GM06990 (cell line): ENCODE data around the gene LRRC66.

Source experiments
- DNase-seq: peaks from one replicate; pipeline ENCODE4 v3.0.0-alpha.2; 2011; ENCODE audit not compliant: insufficient read length; ENCODE audit errors: extremely low read depth
- H3K27me3 ChIP-seq: replicated peaks from 2 replicates; pipeline ENCODE4 v1.6.0; 2011; ENCODE audit warnings: low read length; ENCODE audit not compliant: control insufficient read depth, insufficient read depth
- H3K36me3 ChIP-seq: 2 replicates; pipeline ENCODE4 v1.5.1; 2011; ENCODE audit warnings: low read length; ENCODE audit not compliant: control insufficient read depth, insufficient read depth
- H3K4me3 ChIP-seq: replicated peaks from 2 replicates; pipeline ENCODE4 v1.5.1; 2011; ENCODE audit warnings: low read depth, mild to moderate bottlenecking, control low read depth, low read length
- CTCF ChIP-seq: IDR thresholded peaks from 2 replicates; pipeline ENCODE4 v1.5.1; 2011; ENCODE audit warnings: low read length, control low read depth, mild to moderate bottlenecking, inconsistent platforms; ENCODE audit not compliant: insufficient read depth, poor library complexity, severe bottlenecking

The LRRC66 gene

GRCh38 chr4:52032005-52032404, 11.8 kb upstream of the LRRC66 start:
- H3K27me3 ChIP-seq = no peaks in the 10 kb centered on the region
- H3K4me3 ChIP-seq = no peak overlapping the region
- no peak for TF ChIP-seq CTCF
- no peak for DNase-seq
- no peaks in the 10 kb centered on the region for H3K36me3 ChIP-seq

- TF ChIP-seq CTCF = no peak
- Histone ChIP-seq H3K27me3 (no peaks in the 10 kb centered on the region), H3K4me3 (no peak overlapping the region), H3K36me3 (no peaks in the 10 kb centered on the region)
- DNase-seq = no peak
These were observed 8.8 kb upstream of the LRRC66 start for GRCh38 chr4:52028970-52029369.

GRCh38 chr4:52017814-52018213, 2.3 kb downstream of the LRRC66 start:
- Histone ChIP-seq H3K27me3 (no peaks in the 10 kb centered on the region), H3K4me3 (no peak overlapping the region), H3K36me3 (no peaks in the 10 kb centered on the region)
- TF ChIP-seq CTCF = no peak
- DNase-seq = no peak

- Histone ChIP-seq H3K27me3 (no peaks in the 10 kb centered on the region), H3K36me3 (no peaks in the 10 kb centered on the region), H3K4me3 (no peak overlapping the region)
- no peak for DNase-seq
- TF ChIP-seq CTCF = no peak
These were observed 3.2 kb downstream of the LRRC66 start for GRCh38 chr4:52016981-52017380.

DNA sequence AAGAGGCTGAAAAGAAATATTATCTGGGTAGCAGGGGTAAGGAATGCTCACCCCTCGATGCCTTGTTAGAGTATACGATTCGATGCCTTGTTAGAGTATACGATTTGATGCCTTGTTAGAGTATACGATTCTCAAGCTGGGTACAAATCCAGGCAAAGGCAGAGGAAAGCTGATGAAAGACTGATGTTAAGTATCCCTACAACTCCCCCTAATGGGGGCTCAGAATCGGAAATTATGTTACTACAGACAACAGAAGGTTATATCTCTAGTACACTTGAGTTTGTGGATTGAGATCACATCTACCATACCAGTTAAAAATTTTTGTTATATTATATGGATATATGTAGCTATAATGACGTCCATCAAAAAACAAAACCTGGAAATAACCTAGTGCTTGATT, 4.8 kb downstream of the LRRC66 start:
- Histone ChIP-seq H3K4me3 (no peak overlapping the region), H3K27me3 (no peaks in the 10 kb centered on the region), H3K36me3 (no peaks in the 10 kb centered on the region)
- no peak for DNase-seq
- TF ChIP-seq CTCF = no peak

GRCh38 chr4:52014903-52015302, 5.3 kb downstream of the LRRC66 start:
- no peak for TF ChIP-seq CTCF
- DNase-seq = no peak
- Histone ChIP-seq H3K27me3 (no peaks in the 10 kb centered on the region), H3K4me3 (no peak overlapping the region), H3K36me3 (no peaks in the 10 kb centered on the region)
